MM.1S (cell line): ENCODE measurements around the gene SNX33.

Source experiments
- EZH2phosphoT487 ChIP-seq: fragments of 300-600 bp; sonication (generic); IDR thresholded peaks from 2 replicates; pipeline ENCODE4 v1.6.1; 2018; ENCODE audit warnings: antibody characterized with exemption, low read length
- TF ChIP-seq, protein P1 (sequence below): fragments of 300-600 bp; sonication (generic); IDR thresholded peaks from 2 replicates; pipeline ENCODE4 v1.5.1; 2016; ENCODE audit warnings: antibody characterized with exemption, low read length, mixed read lengths

DNA sequence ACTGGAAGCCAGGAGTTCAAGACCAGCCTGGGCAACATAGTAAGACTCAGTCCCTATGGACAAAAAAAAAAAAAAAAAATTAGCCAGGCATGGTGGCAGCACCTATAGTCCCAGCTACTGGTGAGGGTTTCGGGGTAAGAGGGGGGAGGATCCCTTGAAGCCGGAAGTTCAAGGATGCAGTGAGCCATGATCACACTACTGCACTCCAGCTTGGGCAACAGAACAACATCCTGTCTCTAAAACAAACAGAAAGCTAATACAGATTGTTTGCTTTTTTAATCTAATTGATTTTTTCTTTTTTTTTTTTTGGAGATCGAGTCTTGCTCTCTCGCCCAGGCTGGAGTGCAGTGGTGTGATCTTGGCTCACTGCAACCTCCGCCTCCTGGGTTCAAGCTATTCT is 6.1 kb upstream of the SNX33 start:
- TF ChIP-seq, protein P1, sequence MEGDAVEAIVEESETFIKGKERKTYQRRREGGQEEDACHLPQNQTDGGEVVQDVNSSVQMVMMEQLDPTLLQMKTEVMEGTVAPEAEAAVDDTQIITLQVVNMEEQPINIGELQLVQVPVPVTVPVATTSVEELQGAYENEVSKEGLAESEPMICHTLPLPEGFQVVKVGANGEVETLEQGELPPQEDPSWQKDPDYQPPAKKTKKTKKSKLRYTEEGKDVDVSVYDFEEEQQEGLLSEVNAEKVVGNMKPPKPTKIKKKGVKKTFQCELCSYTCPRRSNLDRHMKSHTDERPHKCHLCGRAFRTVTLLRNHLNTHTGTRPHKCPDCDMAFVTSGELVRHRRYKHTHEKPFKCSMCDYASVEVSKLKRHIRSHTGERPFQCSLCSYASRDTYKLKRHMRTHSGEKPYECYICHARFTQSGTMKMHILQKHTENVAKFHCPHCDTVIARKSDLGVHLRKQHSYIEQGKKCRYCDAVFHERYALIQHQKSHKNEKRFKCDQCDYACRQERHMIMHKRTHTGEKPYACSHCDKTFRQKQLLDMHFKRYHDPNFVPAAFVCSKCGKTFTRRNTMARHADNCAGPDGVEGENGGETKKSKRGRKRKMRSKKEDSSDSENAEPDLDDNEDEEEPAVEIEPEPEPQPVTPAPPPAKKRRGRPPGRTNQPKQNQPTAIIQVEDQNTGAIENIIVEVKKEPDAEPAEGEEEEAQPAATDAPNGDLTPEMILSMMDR, result no peak
- TF ChIP-seq EZH2phosphoT487, result no peak
